HL-60/S4 (cell line): ENCODE data around the gene ZNF597.

Experiments used
- in situ Hi-C: fragments of 300-500 bp; cut with MboI; formaldehyde crosslinking; loops from 2 replicates; pipeline ENCODE4 v1.14.3; 2022; ENCODE audit warnings: low sequenced_read_pairs

ZNF597 gene

GRCh38 chr16:3443108-3444031 lies at the start of gene ZNF597, which contains the start of gene NAA60:
Gene ZNF597, minus strand, starts transcription at chr16:3443504. Its CDS starts 351 bp downstream, at chr16:3443153.
Gene NAA60, plus strand, starts transcription at chr16:3443680. Its CDS starts 32,548 bp downstream, at chr16:3476228.
- in situ Hi-C loops = no loop called here

GRCh38 chr16:3492356-3492755 lies 49.1 kb upstream of the ZNF597 start:
- in situ Hi-C loops = no loop called here

- in situ Hi-C loops = no loop called here
Measured at GRCh38 chr16:3490911-3491629, 47.8 kb upstream of the ZNF597 start.

GRCh38 chr16:3488801-3489200 lies 45.5 kb upstream of the ZNF597 start:
- in situ Hi-C loops = no loop called here

- in situ Hi-C loops = no loop called here
Measured at GRCh38 chr16:3487521-3488410, 44.5 kb upstream of the ZNF597 start.

GRCh38 chr16:3486506-3487215 lies 43.4 kb upstream of the ZNF597 start:
- in situ Hi-C loops = no loop called here

GRCh38 chr16:3485821-3486505 lies 42.7 kb upstream of the ZNF597 start:
- in situ Hi-C loops = no loop called here

GRCh38 chr16:3485097-3485745 lies 41.9 kb upstream of the ZNF597 start:
- in situ Hi-C loops = no loop called here

GRCh38 chr16:3484318-3485096 lies 41.2 kb upstream of the ZNF597 start:
- in situ Hi-C loops = no loop called here

- in situ Hi-C loops = no loop called here
Measured at GRCh38 chr16:3482659-3483241, 39.4 kb upstream of the ZNF597 start.

- in situ Hi-C loops = no loop called here
Measured at GRCh38 chr16:3481696-3482658, 38.7 kb upstream of the ZNF597 start.

GRCh38 chr16:3480901-3481695 lies 37.8 kb upstream of the ZNF597 start:
- in situ Hi-C loops = no loop called here

- in situ Hi-C loops = no loop called here
Measured at GRCh38 chr16:3479654-3480216, 36.4 kb upstream of the ZNF597 start.

GRCh38 chr16:3478242-3478925 lies 35.1 kb upstream of the ZNF597 start:
- in situ Hi-C loops = no loop called here

GRCh38 chr16:3476409-3476808 lies 33.1 kb upstream of the ZNF597 start:
- in situ Hi-C loops = no loop called here
